Measurements from ENCODE around the gene MXRA5.
"Not testable (repeated sequence)": the region's sequence is repeated elsewhere in the genome, so short reads cannot be mapped to it uniquely, and the experiment has no call there.

Gene MXRA5, protein sequence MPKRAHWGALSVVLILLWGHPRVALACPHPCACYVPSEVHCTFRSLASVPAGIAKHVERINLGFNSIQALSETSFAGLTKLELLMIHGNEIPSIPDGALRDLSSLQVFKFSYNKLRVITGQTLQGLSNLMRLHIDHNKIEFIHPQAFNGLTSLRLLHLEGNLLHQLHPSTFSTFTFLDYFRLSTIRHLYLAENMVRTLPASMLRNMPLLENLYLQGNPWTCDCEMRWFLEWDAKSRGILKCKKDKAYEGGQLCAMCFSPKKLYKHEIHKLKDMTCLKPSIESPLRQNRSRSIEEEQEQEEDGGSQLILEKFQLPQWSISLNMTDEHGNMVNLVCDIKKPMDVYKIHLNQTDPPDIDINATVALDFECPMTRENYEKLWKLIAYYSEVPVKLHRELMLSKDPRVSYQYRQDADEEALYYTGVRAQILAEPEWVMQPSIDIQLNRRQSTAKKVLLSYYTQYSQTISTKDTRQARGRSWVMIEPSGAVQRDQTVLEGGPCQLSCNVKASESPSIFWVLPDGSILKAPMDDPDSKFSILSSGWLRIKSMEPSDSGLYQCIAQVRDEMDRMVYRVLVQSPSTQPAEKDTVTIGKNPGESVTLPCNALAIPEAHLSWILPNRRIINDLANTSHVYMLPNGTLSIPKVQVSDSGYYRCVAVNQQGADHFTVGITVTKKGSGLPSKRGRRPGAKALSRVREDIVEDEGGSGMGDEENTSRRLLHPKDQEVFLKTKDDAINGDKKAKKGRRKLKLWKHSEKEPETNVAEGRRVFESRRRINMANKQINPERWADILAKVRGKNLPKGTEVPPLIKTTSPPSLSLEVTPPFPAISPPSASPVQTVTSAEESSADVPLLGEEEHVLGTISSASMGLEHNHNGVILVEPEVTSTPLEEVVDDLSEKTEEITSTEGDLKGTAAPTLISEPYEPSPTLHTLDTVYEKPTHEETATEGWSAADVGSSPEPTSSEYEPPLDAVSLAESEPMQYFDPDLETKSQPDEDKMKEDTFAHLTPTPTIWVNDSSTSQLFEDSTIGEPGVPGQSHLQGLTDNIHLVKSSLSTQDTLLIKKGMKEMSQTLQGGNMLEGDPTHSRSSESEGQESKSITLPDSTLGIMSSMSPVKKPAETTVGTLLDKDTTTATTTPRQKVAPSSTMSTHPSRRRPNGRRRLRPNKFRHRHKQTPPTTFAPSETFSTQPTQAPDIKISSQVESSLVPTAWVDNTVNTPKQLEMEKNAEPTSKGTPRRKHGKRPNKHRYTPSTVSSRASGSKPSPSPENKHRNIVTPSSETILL (N-terminal part only)

GRCh38 chrX:3346501-3347259 is at the start of gene MXRA5:
MXRA5 (minus strand) TSS chrX:3346652; CDS start chrX:3343833, 2,819 bp downstream.
- no peak for FAIRE-seq

DNA sequence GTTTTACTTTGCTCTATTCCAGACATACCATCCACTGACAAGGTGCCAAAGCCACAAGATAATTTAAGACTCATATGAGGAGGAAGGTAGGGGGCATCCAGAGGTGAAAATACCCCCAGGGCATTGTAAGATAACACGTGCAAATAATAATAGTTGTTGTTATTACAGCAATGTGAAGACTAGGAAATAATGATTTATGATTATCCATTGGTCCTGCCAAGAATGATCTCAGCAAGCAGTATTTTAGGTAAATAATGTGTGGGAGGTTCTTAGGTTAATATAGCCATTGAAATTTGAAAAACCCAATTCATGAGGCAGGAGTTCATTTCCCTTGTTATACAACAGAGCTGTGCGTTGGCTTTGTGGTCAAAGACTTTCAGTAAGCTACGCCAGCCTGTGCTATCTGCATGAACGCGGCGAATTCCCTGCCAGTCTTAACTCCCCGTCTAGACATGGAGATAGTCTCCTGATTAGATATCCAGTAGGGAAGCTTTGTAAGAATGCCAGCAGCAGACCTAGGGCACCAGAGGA is 47.2 kb upstream of the MXRA5 start:
- FAIRE-seq: no peak

DNA sequence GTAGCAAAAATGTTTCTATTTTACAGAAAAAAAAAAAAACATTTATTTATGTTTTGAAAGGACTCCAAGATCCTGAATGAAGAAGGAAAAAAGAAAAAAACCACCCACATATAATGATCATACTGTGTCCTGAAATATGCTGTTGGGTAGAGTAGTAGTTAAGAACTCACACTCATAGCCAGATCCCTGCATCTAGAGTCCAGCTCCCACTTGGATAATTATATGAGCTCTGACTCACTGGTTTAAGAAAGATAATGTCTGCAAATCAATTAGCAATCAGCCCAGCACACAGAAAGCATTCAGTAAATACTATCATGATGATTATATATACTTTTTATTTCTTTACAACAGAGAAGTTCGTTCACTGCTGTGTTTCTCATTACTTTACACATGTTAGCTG is 46.7 kb upstream of the MXRA5 start:
- FAIRE-seq: no peak

- FAIRE-seq: no peak
Measured at GRCh38 chrX:3388457-3388856, 42.0 kb upstream of the MXRA5 start.

GRCh38 chrX:3384327-3384726 is 37.9 kb upstream of the MXRA5 start:
- FAIRE-seq: no peak

- no peak for FAIRE-seq
Measured at GRCh38 chrX:3380603-3381002, 34.2 kb upstream of the MXRA5 start.

- FAIRE-seq: no peak
Measured at GRCh38 chrX:3379111-3379510, 32.7 kb upstream of the MXRA5 start.

- FAIRE-seq: no peak
Measured at GRCh38 chrX:3378156-3378555, 31.7 kb upstream of the MXRA5 start.

DNA sequence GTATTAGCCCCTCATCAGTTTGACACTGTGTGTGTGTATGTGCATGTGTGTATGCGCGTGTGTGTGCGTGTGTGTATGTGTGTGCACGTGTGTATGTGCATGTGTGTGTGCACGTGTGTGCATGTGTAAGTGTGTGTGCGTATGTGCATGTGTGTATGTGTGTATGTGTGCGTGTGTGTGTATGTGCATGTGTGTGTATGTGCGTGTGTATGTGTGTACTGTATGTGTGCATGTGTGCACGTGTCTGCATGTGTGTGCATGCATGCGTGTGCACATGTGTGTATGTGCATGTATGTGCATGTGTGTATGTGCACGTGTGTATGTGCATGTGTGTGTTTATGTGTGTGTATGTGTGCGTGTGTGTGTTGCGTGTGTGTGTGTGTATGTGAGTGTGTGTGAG is 31.1 kb upstream of the MXRA5 start:
- FAIRE-seq: no peak

GRCh38 chrX:3375878-3376508 is 29.5 kb upstream of the MXRA5 start:
- FAIRE-seq: not testable (repeated sequence)

- no peak for FAIRE-seq
Measured at GRCh38 chrX:3374108-3374800, 27.8 kb upstream of the MXRA5 start.

- no peak for FAIRE-seq
Measured at GRCh38 chrX:3371163-3371562, 24.7 kb upstream of the MXRA5 start.

GRCh38 chrX:3370656-3371055 is 24.2 kb upstream of the MXRA5 start:
- FAIRE-seq: no peak

DNA sequence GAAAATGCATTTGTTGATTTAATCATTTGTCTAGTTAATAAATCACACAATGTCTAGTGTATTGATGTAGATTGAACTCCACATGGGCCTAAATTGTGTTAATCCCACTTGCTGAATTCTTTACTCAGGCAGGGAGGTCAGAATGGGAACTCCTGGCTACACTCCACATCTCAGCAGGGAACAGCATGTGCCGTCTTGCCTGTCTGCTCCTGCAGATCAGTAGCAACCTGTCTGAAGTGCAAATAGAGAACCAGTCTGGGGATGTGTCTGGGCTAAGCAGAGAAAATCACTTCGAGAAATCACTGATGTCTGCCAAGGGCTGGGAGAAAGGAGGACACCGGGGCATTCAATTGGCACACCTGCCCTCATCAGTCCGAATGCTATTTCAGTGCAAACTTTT is 16.5 kb upstream of the MXRA5 start:
- no peak for FAIRE-seq

- no peak for FAIRE-seq
Measured at GRCh38 chrX:3360881-3361280, 14.4 kb upstream of the MXRA5 start.

- not testable (repeated sequence) for FAIRE-seq
Measured at GRCh38 chrX:3352741-3353140, 6.3 kb upstream of the MXRA5 start.

DNA sequence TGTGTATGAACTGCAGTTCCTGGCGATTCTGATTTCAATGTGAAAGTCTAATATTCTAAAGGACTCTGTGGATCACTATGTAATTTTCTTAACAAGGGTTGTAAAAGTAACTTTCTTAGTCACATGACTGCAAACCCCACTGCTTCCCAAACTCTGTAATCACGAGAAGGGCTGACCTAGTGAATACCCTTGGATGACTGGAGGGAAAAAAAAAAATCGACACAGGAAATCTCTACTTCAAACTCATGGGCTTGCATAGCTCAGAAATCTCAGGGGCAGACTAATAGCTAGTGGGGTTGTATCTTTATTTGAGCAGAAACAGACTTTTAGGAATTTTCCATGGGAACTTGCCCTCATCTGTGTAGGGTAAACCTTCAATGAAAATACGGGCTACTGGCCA is 4.8 kb upstream of the MXRA5 start:
- FAIRE-seq: no peak

DNA sequence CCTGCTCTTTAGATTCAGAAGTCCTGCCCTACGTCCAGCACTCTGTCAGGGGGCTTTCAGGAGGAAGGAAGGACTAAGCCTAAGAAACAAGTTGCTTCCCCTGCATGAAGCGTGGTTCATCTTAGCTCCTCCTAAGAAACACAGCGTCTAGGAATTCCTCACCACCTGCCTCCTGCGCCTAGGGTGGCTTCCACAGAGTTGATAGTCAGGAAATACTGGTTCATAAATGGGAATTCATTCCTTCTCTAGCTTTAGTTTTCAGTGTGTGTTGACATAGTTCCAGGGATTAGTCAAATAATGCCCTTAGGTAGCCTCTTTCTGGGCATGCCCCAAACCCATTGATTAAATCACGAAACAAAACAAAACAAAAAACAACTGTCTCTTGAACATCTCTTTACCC is 1.7 kb upstream of the MXRA5 start:
- no peak for FAIRE-seq

DNA sequence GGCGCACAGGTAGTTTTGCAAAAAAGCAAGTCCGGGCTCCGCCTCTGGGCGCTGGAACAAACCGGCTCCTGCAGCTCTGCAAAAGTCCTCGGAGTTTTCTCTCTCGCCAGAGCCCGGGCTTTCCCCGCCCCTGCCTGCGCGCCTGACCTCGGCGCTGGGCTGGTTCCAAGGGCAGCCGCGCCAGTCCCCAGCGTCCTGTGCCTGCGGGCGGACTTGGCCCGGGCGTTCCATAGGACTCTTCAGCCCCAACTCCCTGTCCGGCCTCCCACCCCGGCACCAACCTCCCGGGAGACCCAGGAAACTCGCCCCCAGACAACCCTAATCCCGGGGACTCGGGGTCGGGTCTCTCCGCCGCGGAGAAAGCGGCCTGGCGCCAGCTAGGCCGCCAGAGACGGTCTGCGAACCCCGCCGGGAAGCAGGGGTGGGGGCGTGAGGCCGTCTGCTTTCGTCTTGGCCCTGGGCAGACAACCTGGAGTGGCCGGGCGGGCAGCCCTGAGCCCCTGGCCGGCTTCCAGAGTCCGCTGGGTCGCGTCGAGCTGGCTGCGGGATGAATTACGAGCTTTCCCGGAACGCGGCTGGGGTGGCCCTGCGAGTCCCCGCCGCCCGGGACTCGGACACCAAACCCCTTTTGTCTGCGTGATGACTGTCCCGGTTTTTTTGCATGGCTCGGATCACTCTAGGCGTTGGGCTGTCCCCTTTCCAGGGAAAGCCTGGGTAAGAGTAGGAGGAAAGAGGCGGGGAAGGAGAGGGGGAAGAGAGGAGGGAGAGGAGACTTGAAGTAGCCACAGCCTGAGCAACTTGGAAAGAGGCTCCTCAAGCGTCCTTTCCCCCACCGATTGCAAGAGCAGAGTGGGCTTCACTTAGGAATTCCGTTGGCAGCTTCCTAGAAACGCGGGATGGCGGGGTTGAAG is 916 bp downstream of the MXRA5 start:
- FAIRE-seq: no peak

DNA sequence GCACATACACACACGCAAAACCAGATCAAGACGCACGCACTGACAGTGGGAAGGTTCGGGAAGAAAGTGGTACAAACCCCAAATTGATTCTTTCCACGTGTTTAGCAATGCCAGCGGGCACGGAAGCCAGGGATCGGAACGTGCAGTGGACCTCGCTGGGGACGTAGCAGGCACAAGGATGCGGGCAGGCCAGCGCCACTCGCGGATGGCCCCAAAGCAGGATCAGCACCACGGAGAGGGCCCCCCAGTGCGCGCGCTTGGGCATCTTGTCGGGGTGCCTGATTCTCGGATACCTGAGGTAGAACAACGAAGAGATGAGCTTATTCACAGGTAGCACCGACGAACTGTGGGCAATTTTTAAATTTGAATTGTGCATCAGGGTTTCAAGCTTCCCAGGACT is 2.9 kb downstream of the MXRA5 start:
- FAIRE-seq: not testable (repeated sequence)
